HepG2 (cell line): ENCODE measurements around the gene LCE4A.

Experiments used
- CC2D1A ChIP-seq: sonication (generic); formaldehyde crosslinking; IDR thresholded peaks from 2 replicates; pipeline ENCODE4 v1.8.1; 2023; ENCODE audit warnings: mild to moderate bottlenecking, missing genetic modification reagents
- CCAR2 ChIP-seq: fragments of 200-400 bp; formaldehyde crosslinking; optimal IDR thresholded peaks from 2 replicates; pipeline ENCODE3; 2018; ENCODE audit warnings: low read depth, mild to moderate bottlenecking, low read length, moderate library complexity
- CREB1 ChIP-seq, 2 experiments: fragments of 450-650 bp in 1 of 2; IDR thresholded peaks; 2 replicates each; pipeline ENCODE4 v1.6.1; 2016 to 2017; ENCODE audit warnings: control low read depth in 1 of 2, mild to moderate bottlenecking in 1 of 2, missing compliant biosample characterization in 1 of 2, missing genetic modification characterization in 1 of 2
- HIVEP1 ChIP-seq: sonication (generic); formaldehyde crosslinking; IDR thresholded peaks from 2 replicates; pipeline ENCODE4 v1.4.0; 2020; ENCODE audit warnings: mild to moderate bottlenecking, missing genetic modification reagents
- KDM4B ChIP-seq: sonication (generic); formaldehyde crosslinking; IDR thresholded peaks from 2 replicates; pipeline ENCODE4 v1.4.0; 2020; ENCODE audit warnings: missing genetic modification reagents
- MAFK ChIP-seq, 2 experiments: IDR thresholded peaks in 1 of 2; conservative IDR thresholded peaks in 1 of 2; 2 replicates each; pipeline ENCODE4 v1.6.1; 2011; ENCODE audit warnings: improper control_type of control experiment in 2 of 2, low read length in 2 of 2
- MED8 ChIP-seq: sonication (generic); formaldehyde crosslinking; IDR thresholded peaks from 2 replicates; pipeline ENCODE4 v1.8.1; 2023; ENCODE audit warnings: mild to moderate bottlenecking, missing genetic modification reagents; ENCODE audit not compliant: insufficient replicate concordance
- PHF21A ChIP-seq: sonication (generic); formaldehyde crosslinking; IDR thresholded peaks from 2 replicates; pipeline ENCODE4 v1.5.0; 2020; ENCODE audit warnings: mild to moderate bottlenecking, missing genetic modification reagents
- POLR2A ChIP-seq, 2 experiments: IDR thresholded peaks; 2 replicates each; pipeline ENCODE4 v1.6.1; 2011; ENCODE audit warnings: low read depth in 2 of 2, low read length in 2 of 2, mild to moderate bottlenecking in 1 of 2, moderate library complexity in 1 of 2; ENCODE audit not compliant: insufficient read depth in 1 of 2
- POLR2AphosphoS5 ChIP-seq: IDR thresholded peaks from 2 replicates; pipeline ENCODE4 v1.6.1; 2012; ENCODE audit warnings: low read depth, low read length
- RFX5 ChIP-seq: IDR thresholded peaks from 2 replicates; pipeline ENCODE4 v1.6.1; 2011; ENCODE audit warnings: low read depth, low read length, improper control_type of control experiment
- SRF ChIP-seq: IDR thresholded peaks from 2 replicates; pipeline ENCODE4 v1.6.1; 2011; ENCODE audit warnings: mild to moderate bottlenecking, low read depth, low read length, moderate library complexity
- TF ChIP-seq, protein P1 (sequence below): IDR thresholded peaks from 2 replicates; pipeline ENCODE4 v1.6.1; 2016
- TF ChIP-seq, protein P2 (sequence below): sonication (generic); formaldehyde crosslinking; IDR thresholded peaks from 2 replicates; pipeline ENCODE4 v1.5.0; 2020; ENCODE audit warnings: mild to moderate bottlenecking, missing genetic modification reagents, moderate library complexity

DNA sequence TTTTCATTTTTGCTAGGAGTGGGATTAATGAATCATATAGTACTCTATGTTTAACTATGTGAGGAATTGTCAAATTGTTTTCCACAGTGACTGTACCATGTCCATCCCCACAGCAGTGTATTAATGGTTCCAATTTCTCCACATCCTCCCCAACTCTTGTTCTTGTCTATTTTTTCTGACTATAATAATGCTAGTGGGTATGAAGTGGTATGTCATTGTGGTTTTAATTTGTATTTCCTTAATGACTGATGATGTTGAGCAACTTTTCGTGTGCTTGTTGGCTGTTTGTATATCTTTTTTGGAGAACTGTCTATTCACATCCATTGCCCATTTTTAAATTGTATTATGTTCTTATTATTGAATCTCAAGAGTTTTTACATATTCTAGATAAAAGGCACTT, 39.9 kb downstream of the LCE4A start:
- no peak for TF ChIP-seq POLR2A (IDR thresholded peaks at IDR 0.05; ENCODE audit: insufficient read depth in 1 of 2, low read depth in 2 of 2, low read length in 2 of 2)
- no peak for TF ChIP-seq CC2D1A (CRISPR knock-in tag)
- no peak for TF ChIP-seq CREB1 (IDR thresholded peaks at IDR 0.05)
- no peak for TF ChIP-seq CREB1 (CRISPR knock-in tag; IDR thresholded peaks at IDR 0.05)
- TF ChIP-seq, protein P1, sequence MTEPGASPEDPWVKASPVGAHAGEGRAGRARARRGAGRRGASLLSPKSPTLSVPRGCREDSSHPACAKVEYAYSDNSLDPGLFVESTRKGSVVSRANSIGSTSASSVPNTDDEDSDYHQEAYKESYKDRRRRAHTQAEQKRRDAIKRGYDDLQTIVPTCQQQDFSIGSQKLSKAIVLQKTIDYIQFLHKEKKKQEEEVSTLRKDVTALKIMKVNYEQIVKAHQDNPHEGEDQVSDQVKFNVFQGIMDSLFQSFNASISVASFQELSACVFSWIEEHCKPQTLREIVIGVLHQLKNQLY (CRISPR knock-in tag): no peak
- TF ChIP-seq SRF: no peak
- TF ChIP-seq, protein P2, sequence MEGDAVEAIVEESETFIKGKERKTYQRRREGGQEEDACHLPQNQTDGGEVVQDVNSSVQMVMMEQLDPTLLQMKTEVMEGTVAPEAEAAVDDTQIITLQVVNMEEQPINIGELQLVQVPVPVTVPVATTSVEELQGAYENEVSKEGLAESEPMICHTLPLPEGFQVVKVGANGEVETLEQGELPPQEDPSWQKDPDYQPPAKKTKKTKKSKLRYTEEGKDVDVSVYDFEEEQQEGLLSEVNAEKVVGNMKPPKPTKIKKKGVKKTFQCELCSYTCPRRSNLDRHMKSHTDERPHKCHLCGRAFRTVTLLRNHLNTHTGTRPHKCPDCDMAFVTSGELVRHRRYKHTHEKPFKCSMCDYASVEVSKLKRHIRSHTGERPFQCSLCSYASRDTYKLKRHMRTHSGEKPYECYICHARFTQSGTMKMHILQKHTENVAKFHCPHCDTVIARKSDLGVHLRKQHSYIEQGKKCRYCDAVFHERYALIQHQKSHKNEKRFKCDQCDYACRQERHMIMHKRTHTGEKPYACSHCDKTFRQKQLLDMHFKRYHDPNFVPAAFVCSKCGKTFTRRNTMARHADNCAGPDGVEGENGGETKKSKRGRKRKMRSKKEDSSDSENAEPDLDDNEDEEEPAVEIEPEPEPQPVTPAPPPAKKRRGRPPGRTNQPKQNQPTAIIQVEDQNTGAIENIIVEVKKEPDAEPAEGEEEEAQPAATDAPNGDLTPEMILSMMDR (CRISPR knock-in tag): no peak
- TF ChIP-seq MAFK (conservative IDR thresholded peaks at IDR 0.05 in 1 of 2, IDR thresholded peaks at IDR 0.05 in 1 of 2; ENCODE audit: low read length in 2 of 2): no peak
- TF ChIP-seq MED8 (CRISPR knock-in tag): no peak
- TF ChIP-seq POLR2AphosphoS5: no peak
- no peak for TF ChIP-seq KDM4B (CRISPR knock-in tag)
- TF ChIP-seq CCAR2: no peak
- TF ChIP-seq PHF21A: no peak
- no peak for TF ChIP-seq RFX5
- TF ChIP-seq HIVEP1: no peak
